Endothelial cell of umbilical vein (primary cell): ENCODE measurements around the gene CPNE6. TPM values are rescaled to one million over a fixed set of nuclear protein-coding genes. Genes with fewer than 3 reads are reported as not detected.

Experiments used
- BruUV-seq: library from RNA; stranded (reverse); fragments of 400-500 nt; replicated peaks from 2 replicates; lab custom pipeline; 2021; lab: Mats Ljungman, UMichigan
- CTCF ChIA-PET: fragments of 300-600, 350-600 bp; sonication (Branson Sonifier 250); formaldehyde crosslinking; loops from one replicate; lab custom pipeline; 2021; ENCODE audit warnings: antibody characterized with exemption, inconsistent platforms; lab: Charles Lee
- POLR2A ChIA-PET: fragments of 300-600, 350-600 bp; sonication (Branson Sonifier 250); formaldehyde crosslinking; loops from one replicate; lab custom pipeline; 2021; ENCODE audit warnings: antibody characterized with exemption, inconsistent platforms; lab: Charles Lee
- DNase-seq: peaks from one replicate; pipeline ENCODE4 v3.0.0-alpha.2; 2011; ENCODE audit warnings: low read depth, low spot score
- FAIRE-seq: peaks from 2 replicates; lab custom pipeline; 2011; peaks lifted over from hg19 to GRCh38; lab: Jason Lieb, UNC
- H2AFZ ChIP-seq: 2 replicates; pipeline ENCODE4 v1.6.0; 2012; ENCODE audit warnings: low read depth, low read length, control low read depth, inconsistent platforms
- H3K27ac ChIP-seq: 2 replicates; pipeline ENCODE4 v1.5.1; 2011; ENCODE audit warnings: low read depth, mild to moderate bottlenecking, control low read depth, low read length, moderate library complexity; ENCODE audit not compliant: insufficient read depth
- H3K27me3 ChIP-seq, 2 experiments: 2 replicates each; pipeline versions ENCODE4 v1.6.0 to v1.6.1; 2011; ENCODE audit warnings: low read length in 2 of 2, mixed read lengths in 1 of 2; ENCODE audit not compliant: control insufficient read depth in 2 of 2, insufficient read depth in 2 of 2
- H3K36me3 ChIP-seq, 2 experiments: 2 replicates in 1 of 2; 3 replicates in 1 of 2; pipeline ENCODE4 v1.5.1; 2011; ENCODE audit warnings: low read length in 2 of 2, mild to moderate bottlenecking in 1 of 2, moderate library complexity in 1 of 2; ENCODE audit not compliant: control insufficient read depth in 2 of 2, insufficient read depth in 2 of 2; ENCODE audit errors: extremely low read depth in 1 of 2
- H3K4me1 ChIP-seq: 3 replicates; pipeline ENCODE4 v1.5.1; 2011; ENCODE audit warnings: mild to moderate bottlenecking, low read length; ENCODE audit not compliant: control insufficient read depth, insufficient read depth; ENCODE audit errors: extremely low read depth
- H3K4me2 ChIP-seq: 2 replicates; pipeline ENCODE4 v1.6.1; 2011; ENCODE audit warnings: low read length, control low read depth, mixed read lengths; ENCODE audit not compliant: insufficient read depth
- H3K4me3 ChIP-seq, 3 experiments: fragments of 200-600 bp in 1 of 3; sonication (generic), shearing (Covaris generic) in 1 of 3; replicated peaks in 1 of 3; 2 replicates each; pipeline ENCODE4 v1.5.1; 2011 to 2016; ENCODE audit warnings: control low read depth in 3 of 3, low read length in 3 of 3, mild to moderate bottlenecking in 2 of 3, inconsistent platforms in 1 of 3, low read depth in 1 of 3, moderate library complexity in 1 of 3; ENCODE audit not compliant: insufficient read depth in 1 of 3
- H3K79me2 ChIP-seq: 2 replicates; pipeline ENCODE4 v1.6.0; 2012; ENCODE audit warnings: low read length, inconsistent platforms; ENCODE audit not compliant: control insufficient read depth, insufficient read depth
- H3K9ac ChIP-seq: replicated peaks from 2 replicates; pipeline ENCODE3; 2011; ENCODE audit warnings: low read length, control low read depth; ENCODE audit not compliant: insufficient read depth; ENCODE audit errors: extremely low read depth
- H3K9me1 ChIP-seq: replicated peaks from 3 replicates; pipeline ENCODE4 v1.6.0; 2011; ENCODE audit warnings: mild to moderate bottlenecking, low read length; ENCODE audit not compliant: control insufficient read depth, insufficient read depth; ENCODE audit errors: extremely low read depth
- H3K9me3 ChIP-seq: replicated peaks from 2 replicates; pipeline ENCODE4 v1.5.1; 2012; ENCODE audit warnings: low read length, inconsistent platforms; ENCODE audit not compliant: control insufficient read depth, insufficient read depth
- H4K20me1 ChIP-seq: replicated peaks from 2 replicates; pipeline ENCODE3; 2011; ENCODE audit warnings: mild to moderate bottlenecking, low read length; ENCODE audit not compliant: control insufficient read depth, insufficient read depth; ENCODE audit errors: extremely low read depth
- EZH2 ChIP-seq: IDR thresholded peaks from 2 replicates; pipeline ENCODE4 v1.6.1; 2012; ENCODE audit warnings: borderline replicate concordance, low read depth, mild to moderate bottlenecking, moderate library complexity, low read length, inconsistent platforms; ENCODE audit not compliant: severe bottlenecking
- FOS ChIP-seq: IDR thresholded peaks from 2 replicates; pipeline ENCODE4 v1.6.1; 2011; ENCODE audit warnings: mild to moderate bottlenecking, low read length, moderate library complexity, borderline replicate concordance; ENCODE audit not compliant: insufficient read depth
- GATA2 ChIP-seq: IDR thresholded peaks from 2 replicates; pipeline ENCODE4 v1.7.0; 2011; ENCODE audit warnings: low read depth, mild to moderate bottlenecking, moderate library complexity, mixed read lengths, low read length; ENCODE audit not compliant: insufficient read length, insufficient read depth
- JUN ChIP-seq: IDR thresholded peaks from 2 replicates; pipeline ENCODE4 v1.6.1; 2011; ENCODE audit warnings: borderline replicate concordance, low read depth; ENCODE audit not compliant: insufficient read length, insufficient read depth
- MYC ChIP-seq: IDR thresholded peaks from one replicate; pipeline ENCODE4 v1.6.1; 2011; ENCODE audit warnings: mild to moderate bottlenecking, low read depth, low read length
- POLR2A ChIP-seq: IDR thresholded peaks from 2 replicates; pipeline ENCODE4 v1.6.1; 2012; ENCODE audit warnings: low read depth, mild to moderate bottlenecking, control low read depth, low read length
- POLR2AphosphoS5 ChIP-seq: IDR thresholded peaks from 2 replicates; pipeline ENCODE4 v1.6.1; 2012; ENCODE audit warnings: low read depth, mild to moderate bottlenecking, control low read depth, low read length, moderate library complexity; ENCODE audit not compliant: insufficient read depth
- dilution Hi-C: fragments of 300-500 bp; cut with MboI; formaldehyde crosslinking; loops from one replicate; pipeline ENCODE4 v1.15.0; 2019; ENCODE audit warnings: low sequenced_read_pairs; ENCODE audit not compliant: extremely low pct_ligation_motif_present
- intact Hi-C: fragments of 100-400 bp; cut with micrococcal nuclease; formaldehyde crosslinking; loops from one replicate; pipeline ENCODE4 v1.10.0; 2022
- polyA plus RNA-seq, 4 experiments: library from polyadenylated mRNA; depleted of rRNA in 3 of 4; stranded (reverse) in 3 of 4; unstranded in 1 of 4; fragments of >200 nt; gene quantifications; 2 replicates each; pipeline versions ENCODE4 v1.2.1 to v1.2.3, GENCODE V29; 2011 to 2012; ENCODE audit warnings: missing spikeins in 1 of 4
- total RNA-seq: library from RNA; stranded (reverse); gene quantifications from 2 replicates; pipeline ENCODE4 v1.2.3, GENCODE V29; 2021
- TF ChIP-seq, protein P1 (sequence below): IDR thresholded peaks from 2 replicates; pipeline ENCODE4 v1.6.1; 2011; ENCODE audit not compliant: insufficient read depth, insufficient read length
- TF ChIP-seq, protein P2 (sequence below), 2 donors: IDR thresholded peaks; 1 replicate in 1 of 2; 2 replicates in 1 of 2; pipeline ENCODE4 v1.5.1; 2011; ENCODE audit warnings: low read length in 2 of 2, mild to moderate bottlenecking in 2 of 2, moderate library complexity in 2 of 2, control low read depth in 1 of 2, inconsistent platforms in 1 of 2, low read depth in 1 of 2; ENCODE audit not compliant: insufficient read depth in 1 of 2; ENCODE audit errors: extremely low read depth in 1 of 2

Gene CPNE6
- total and polyA plus RNA-seq, 2 donors (not counting 3 experiments of a cell fraction or from before 2014, with no cell fraction given) = not detected

GRCh38 chr14:24096545-24097181, 25.3 kb downstream of the CPNE6 start:
- POLR2A ChIA-PET = no interaction called here
- Histone ChIP-seq H3K9me3 (no peaks in the 10 kb centered on the region), H3K4me1 (peaks cover 9% of the 10 kb centered on the region), H4K20me1 (no peaks in the 10 kb centered on the region), H3K27ac (no peak overlapping the region), H3K27me3 (no peaks in the 10 kb centered on the region), H3K9me1 (no peaks in the 10 kb centered on the region), H3K4me2 (no peak overlapping the region), H3K36me3 (peaks cover 0 to 2% of the 10 kb centered on the region in 2 experiments), H3K79me2 (peaks cover 4% of the 10 kb centered on the region), H3K4me3 (no peak overlapping the region), H3K9ac (no peak overlapping the region), H2AFZ (no peak overlapping the region)
- no peak for FAIRE-seq
- no TSS peak for BruUV-seq
- dilution Hi-C loops = no loop called here
- TF ChIP-seq, protein P1, sequence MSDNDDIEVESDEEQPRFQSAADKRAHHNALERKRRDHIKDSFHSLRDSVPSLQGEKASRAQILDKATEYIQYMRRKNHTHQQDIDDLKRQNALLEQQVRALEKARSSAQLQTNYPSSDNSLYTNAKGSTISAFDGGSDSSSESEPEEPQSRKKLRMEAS = no peak
- TF ChIP-seq POLR2A (no peak), EZH2 (no peak), MYC (no peak), JUN (no peak), POLR2AphosphoS5 (no peak), GATA2 (no peak), FOS (no peak)
- TF ChIP-seq, protein P2, sequence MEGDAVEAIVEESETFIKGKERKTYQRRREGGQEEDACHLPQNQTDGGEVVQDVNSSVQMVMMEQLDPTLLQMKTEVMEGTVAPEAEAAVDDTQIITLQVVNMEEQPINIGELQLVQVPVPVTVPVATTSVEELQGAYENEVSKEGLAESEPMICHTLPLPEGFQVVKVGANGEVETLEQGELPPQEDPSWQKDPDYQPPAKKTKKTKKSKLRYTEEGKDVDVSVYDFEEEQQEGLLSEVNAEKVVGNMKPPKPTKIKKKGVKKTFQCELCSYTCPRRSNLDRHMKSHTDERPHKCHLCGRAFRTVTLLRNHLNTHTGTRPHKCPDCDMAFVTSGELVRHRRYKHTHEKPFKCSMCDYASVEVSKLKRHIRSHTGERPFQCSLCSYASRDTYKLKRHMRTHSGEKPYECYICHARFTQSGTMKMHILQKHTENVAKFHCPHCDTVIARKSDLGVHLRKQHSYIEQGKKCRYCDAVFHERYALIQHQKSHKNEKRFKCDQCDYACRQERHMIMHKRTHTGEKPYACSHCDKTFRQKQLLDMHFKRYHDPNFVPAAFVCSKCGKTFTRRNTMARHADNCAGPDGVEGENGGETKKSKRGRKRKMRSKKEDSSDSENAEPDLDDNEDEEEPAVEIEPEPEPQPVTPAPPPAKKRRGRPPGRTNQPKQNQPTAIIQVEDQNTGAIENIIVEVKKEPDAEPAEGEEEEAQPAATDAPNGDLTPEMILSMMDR (IDR thresholded peaks at IDR 0.05; ENCODE audit: extremely low read depth in 1 of 2, insufficient read depth in 1 of 2, low read depth in 1 of 2, low read length in 2 of 2) = no peak
- no peak for DNase-seq
- CTCF ChIA-PET = interaction anchor here (1.7 to 9.6 kb wide), 3 partner anchors 10 to 38 kb away, joined by 4 to 126 read pairs (median 7); no protein-coding TSS in a partner anchor
- intact Hi-C loops = no loop called here
